Omental fat pad (tissue), 4 donors: Measurements from ENCODE around the gene CDCP1. TPM values are rescaled to one million over a fixed set of nuclear protein-coding genes. Genes with fewer than 3 reads are reported as not detected.

Experiments
- ATAC-seq: fragments of 150-250 bp; one replicate; pipeline ENCODE4 v1.9.1; 2016; ENCODE audit warnings: mild to moderate bottlenecking, moderate library complexity; ENCODE audit not compliant: low FRiP score
- DNase-seq: peaks from one replicate; pipeline ENCODE4 v3.0.0-alpha.2; 2019; ENCODE audit warnings: low spot score
- CTCF ChIP-seq, 3 donors: fragments of 450-650 bp; IDR thresholded peaks; one replicate each; pipeline ENCODE4 v1.5.1; 2016 to 2017; ENCODE audit warnings: antibody characterized with exemption in 3 of 3, mild to moderate bottlenecking in 3 of 3, moderate library complexity in 2 of 3
- total RNA-seq, 4 donors: library from RNA; depleted of rRNA; stranded (reverse); fragments of >200 nt; gene quantifications; one replicate each; pipeline ENCODE4 v1.1.0, GENCODE V29; 2016

Gene CDCP1
- total RNA-seq, 4 donors from 2014 or later: 0.16 to 30.7 (median 8.2) TPM

- ATAC-seq (no peak), DNase-seq (no peak)
- TF ChIP-seq CTCF (IDR thresholded peaks at IDR 0.05): no peak
Observed at GRCh38 chr3:45171283-45171682, 25.1 kb upstream of the CDCP1 start.

GRCh38 chr3:45170096-45170495 lies 23.9 kb upstream of the CDCP1 start:
- no peak for TF ChIP-seq CTCF (IDR thresholded peaks at IDR 0.05)
- DNase-seq: no peak

GRCh38 chr3:45169125-45169904 lies 23.1 kb upstream of the CDCP1 start:
- ATAC-seq (no peak), DNase-seq (no peak)
- no peak for TF ChIP-seq CTCF (IDR thresholded peaks at IDR 0.05)

More at GRCh38 chr3:45170096-45170495, 23.9 kb upstream of the CDCP1 start:
- no peak for ATAC-seq

- DNase-seq: no peak
- no peak for ATAC-seq
- TF ChIP-seq CTCF (IDR thresholded peaks at IDR 0.05): no peak
Observed at GRCh38 chr3:45168451-45168850, 22.3 kb upstream of the CDCP1 start.

GRCh38 chr3:45167011-45167911 lies 21.1 kb upstream of the CDCP1 start:
- DNase-seq (peak; percentile 82), ATAC-seq (peak; percentile 90)
- no peak for TF ChIP-seq CTCF (IDR thresholded peaks at IDR 0.05)

GRCh38 chr3:45166321-45166879 lies 20.2 kb upstream of the CDCP1 start:
- no peak for TF ChIP-seq CTCF (IDR thresholded peaks at IDR 0.05)

More at GRCh38 chr3:45166321-45166879, 20.2 kb upstream of the CDCP1 start:
- DNase-seq (no peak), ATAC-seq (no peak)
